ACC112 (cell line): ENCODE data around the gene MED22.
A peak's percentile ranks its signal among the peaks of the same experiment; 100 is the strongest.
"Not testable (repeated sequence)": the region's sequence is repeated elsewhere in the genome, so short reads cannot be mapped to it uniquely, and the experiment has no call there.

Experiments
- H2AFZ ChIP-seq: fragments of 200-600 bp; sonication (generic); one replicate; pipeline ENCODE4 v1.6.0; 2017; ENCODE audit warnings: antibody characterized with exemption, low read length; ENCODE audit not compliant: unreplicated experiment
- H3K27ac ChIP-seq: fragments of 200-600 bp; sonication (generic); 2 replicates; pipeline ENCODE4 v1.5.1; 2014; ENCODE audit warnings: low read depth, mild to moderate bottlenecking, antibody characterized with exemption, low read length, moderate library complexity
- H3K27me3 ChIP-seq: fragments of 200-600 bp; sonication (generic); 2 replicates; pipeline ENCODE4 v1.6.1; 2014; ENCODE audit warnings: mild to moderate bottlenecking, antibody characterized with exemption, low read length, moderate library complexity, mixed read lengths; ENCODE audit not compliant: insufficient read depth
- H3K36me3 ChIP-seq: fragments of 200-600 bp; sonication (generic); 2 replicates; pipeline ENCODE4 v1.6.1; 2016; ENCODE audit warnings: mild to moderate bottlenecking, antibody characterized with exemption, low read length, moderate library complexity, mixed read lengths; ENCODE audit not compliant: insufficient read depth
- H3K4me1 ChIP-seq: fragments of 200-600 bp; sonication (generic); one replicate; pipeline ENCODE4 v1.6.1; 2016; ENCODE audit warnings: low read length, mixed read lengths; ENCODE audit not compliant: insufficient read depth, unreplicated experiment, control insufficient read depth
- H3K4me3 ChIP-seq: fragments of 200-600 bp; sonication (generic); 2 replicates; pipeline ENCODE4 v1.5.1; 2014; ENCODE audit warnings: mild to moderate bottlenecking, low read depth, low read length
- H3K79me2 ChIP-seq: fragments of 200-600 bp; sonication (generic); one replicate; pipeline ENCODE4 v1.6.0; 2016; ENCODE audit warnings: low read length; ENCODE audit not compliant: control insufficient read depth, unreplicated experiment, insufficient read depth

The MED22 gene

DNA sequence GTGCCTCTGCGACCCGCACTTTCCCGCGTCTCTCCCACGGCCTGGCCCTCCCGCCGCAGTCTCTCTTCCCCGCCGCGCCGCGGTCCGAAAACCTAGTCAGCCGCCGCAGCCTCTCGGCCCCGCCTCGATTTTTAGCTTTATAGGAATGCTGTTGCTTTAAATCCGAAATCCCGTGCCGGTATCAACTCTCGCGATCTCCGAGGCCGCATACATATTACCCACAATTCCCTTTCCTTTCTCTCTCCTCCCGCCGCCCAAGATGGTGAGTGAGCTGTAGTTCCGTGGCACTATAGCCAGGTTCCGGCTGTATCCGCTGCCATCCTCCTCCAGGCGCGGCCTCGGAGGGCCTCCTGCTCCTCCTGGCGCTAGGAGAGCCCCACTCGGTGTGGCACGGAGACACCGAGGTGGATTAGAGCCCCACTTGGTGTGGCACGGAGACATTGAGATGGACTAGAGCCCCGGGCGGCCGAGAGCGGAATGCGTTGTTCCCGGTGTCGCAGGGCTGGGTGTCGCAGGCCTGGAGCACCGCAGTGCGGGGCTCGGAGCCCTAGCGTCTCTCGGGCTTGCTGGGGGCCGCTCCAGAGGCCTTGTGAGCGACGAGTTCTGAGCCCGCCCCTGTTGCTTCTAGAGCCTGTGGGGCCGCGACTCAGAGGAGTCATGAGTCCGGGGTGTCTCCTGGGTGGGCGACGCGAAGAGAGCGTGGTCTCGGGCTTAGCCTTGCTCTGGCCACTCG is at the start of gene MED22, which contains the start of gene RPL7A:
Gene MED22, minus strand, starts transcription at position 147 of the 733 bp plus-strand sequence. CDS start 1,469 bp downstream, outside the sequence.
Gene RPL7A, plus strand, starts transcription at position 234 of the 733 bp plus-strand sequence. Its CDS starts 26 bp downstream, at position 260.
- H3K36me3 ChIP-seq, result peaks cover 47% of the 10 kb centered on the region
- no peak within 1 kb of the TSS for H2AFZ ChIP-seq
- peak within 1 kb of the TSS; percentile 99 for H3K4me3 ChIP-seq
- H3K27me3 ChIP-seq, result no peaks in the 10 kb centered on the region
- H3K27ac ChIP-seq, result peak within 1 kb of the TSS; percentile 93
- H3K4me1 ChIP-seq, result peaks cover 35% of the 10 kb centered on the region
- peaks cover 49% of the 10 kb centered on the region for H3K79me2 ChIP-seq

DNA sequence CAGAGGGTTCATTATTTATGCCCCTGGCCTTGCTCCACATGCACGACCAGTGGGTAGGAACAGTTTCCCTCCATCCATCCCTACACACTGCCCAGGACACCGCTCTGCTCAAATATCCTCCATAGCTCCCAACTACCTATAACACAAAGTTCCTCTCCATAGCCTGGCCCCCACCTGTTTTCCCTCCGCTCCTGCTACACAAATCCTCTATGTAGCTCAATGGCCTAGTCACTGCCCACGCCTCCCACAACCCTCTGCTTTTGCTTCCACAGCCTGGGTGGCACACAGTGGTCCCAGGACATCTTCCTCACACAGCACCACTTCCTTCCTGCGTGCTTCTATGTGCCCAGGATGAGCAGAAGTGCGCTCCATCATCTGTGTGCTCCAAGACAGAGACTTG is 49.4 kb upstream of the MED22 start:
- no peaks in the 10 kb centered on the region for H3K36me3 ChIP-seq
- no peak overlapping the region for H3K4me3 ChIP-seq
- H2AFZ ChIP-seq, result no peak overlapping the region
- no peaks in the 10 kb centered on the region for H3K79me2 ChIP-seq
- no peak overlapping the region for H3K27ac ChIP-seq
- peaks cover 24% of the 10 kb centered on the region for H3K27me3 ChIP-seq
- no peaks in the 10 kb centered on the region for H3K4me1 ChIP-seq

DNA sequence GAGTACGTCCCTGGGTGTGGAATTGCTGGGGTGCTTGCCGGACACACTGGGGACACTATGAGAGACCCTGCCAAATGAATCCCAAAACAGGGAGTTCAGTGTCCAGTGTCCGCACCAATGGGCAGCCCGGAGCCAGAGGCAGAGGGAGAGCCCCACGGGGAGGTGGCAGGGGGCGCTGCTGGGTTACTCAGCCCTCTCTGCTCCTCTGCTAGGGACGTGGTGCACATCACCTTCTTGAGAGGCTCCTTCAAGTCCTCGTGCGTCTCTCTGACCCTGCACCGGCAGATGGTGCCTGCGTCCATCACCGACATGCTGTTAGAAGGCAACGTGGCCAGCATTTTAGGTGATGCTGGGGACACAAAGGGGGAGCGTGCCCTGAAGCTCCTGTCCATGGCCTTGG is 49.0 kb upstream of the MED22 start:
- H3K27ac ChIP-seq, result no peak overlapping the region
- no peak overlapping the region for H3K4me3 ChIP-seq
- no peaks in the 10 kb centered on the region for H3K36me3 ChIP-seq
- H3K4me1 ChIP-seq, result no peaks in the 10 kb centered on the region
- no peak overlapping the region for H2AFZ ChIP-seq
- peaks cover 24% of the 10 kb centered on the region for H3K27me3 ChIP-seq
- no peaks in the 10 kb centered on the region for H3K79me2 ChIP-seq

DNA sequence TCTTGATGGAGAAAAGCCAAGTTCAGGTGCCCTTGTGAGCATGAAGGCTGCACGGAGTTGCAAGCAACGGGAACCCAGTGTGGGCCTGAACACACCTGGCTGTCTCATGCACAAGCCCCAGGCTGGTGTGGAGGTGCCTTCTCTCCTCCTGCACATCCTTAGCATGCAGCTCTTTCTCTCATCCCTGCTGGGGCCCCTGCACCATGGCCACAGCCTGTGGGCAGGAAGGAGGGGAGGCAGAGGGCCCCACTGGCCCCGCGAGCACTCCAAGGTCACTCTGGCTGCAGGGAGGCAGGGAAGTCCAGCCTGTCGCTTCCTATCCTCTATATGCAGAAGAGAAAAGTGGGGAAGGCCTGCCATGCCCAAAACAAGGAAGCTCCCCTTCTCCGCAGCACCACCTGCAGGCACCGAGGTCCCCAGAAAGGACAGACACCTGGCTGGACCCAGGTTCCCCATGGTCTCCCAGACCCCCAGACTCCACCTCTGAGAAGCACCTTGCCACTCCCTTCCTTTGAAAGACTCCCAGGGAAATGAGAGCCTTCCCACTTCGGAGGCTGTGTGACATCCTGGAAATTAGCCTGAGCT is 46.8 kb upstream of the MED22 start:
- H3K27me3 ChIP-seq, result peaks cover 24% of the 10 kb centered on the region
- no peaks in the 10 kb centered on the region for H3K79me2 ChIP-seq

DNA sequence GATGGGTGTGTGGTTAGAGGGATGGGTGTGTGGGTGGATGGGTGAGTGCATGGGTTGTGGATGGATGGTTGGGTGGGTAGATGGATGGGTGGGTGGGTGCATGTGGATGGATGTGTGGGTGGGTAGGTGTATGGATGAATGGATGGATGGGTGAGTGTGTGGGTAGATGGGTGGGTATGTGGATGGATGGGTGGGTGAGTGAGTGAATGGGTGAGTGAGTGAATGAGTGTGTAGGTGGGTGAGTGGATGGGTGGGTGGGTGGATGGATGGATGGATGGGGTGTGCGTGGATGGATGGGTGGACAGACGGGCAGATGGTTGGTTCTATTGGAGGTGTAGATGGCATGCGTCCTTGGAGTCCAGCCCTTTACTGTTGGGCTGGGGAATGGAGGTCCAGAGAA is 45.5 kb upstream of the MED22 start:
- no peak overlapping the region for H3K27ac ChIP-seq
- H3K4me1 ChIP-seq, result no peaks in the 10 kb centered on the region
- peaks cover 24% of the 10 kb centered on the region for H3K27me3 ChIP-seq
- no peaks in the 10 kb centered on the region for H3K36me3 ChIP-seq
- H2AFZ ChIP-seq, result no peak overlapping the region
- no peaks in the 10 kb centered on the region for H3K79me2 ChIP-seq
- no peak overlapping the region for H3K4me3 ChIP-seq

More for the DNA sequence above, 46.8 kb upstream of the MED22 start:
- no peak overlapping the region for H3K27ac ChIP-seq
- H3K36me3 ChIP-seq, result no peaks in the 10 kb centered on the region
- H3K4me1 ChIP-seq, result no peaks in the 10 kb centered on the region
- no peak overlapping the region for H2AFZ ChIP-seq
- no peak overlapping the region for H3K4me3 ChIP-seq

DNA sequence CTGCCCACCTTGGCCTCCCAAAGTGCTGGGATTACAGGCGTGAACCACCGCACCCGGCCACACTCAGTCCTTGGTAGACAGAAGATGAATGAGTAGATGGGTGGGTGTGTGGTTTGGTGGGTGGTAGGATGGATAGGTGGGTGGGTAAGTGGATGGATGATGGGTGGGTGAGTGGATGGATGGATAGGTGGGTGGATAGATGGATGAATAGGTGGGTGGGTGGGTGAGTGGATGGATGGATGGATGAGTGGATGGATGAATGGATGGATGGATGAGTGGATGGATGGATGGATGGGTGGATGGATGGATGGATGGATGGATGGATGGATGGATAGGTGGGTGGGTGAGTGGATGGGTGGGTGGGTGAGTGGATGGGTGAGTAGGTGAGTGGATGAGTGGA is 44.4 kb upstream of the MED22 start:
- H3K27me3 ChIP-seq, result peaks cover 24% of the 10 kb centered on the region
- not testable (repeated sequence) for H3K79me2 ChIP-seq, H3K27ac ChIP-seq, H3K36me3 ChIP-seq, H3K4me1 ChIP-seq, H2AFZ ChIP-seq, H3K4me3 ChIP-seq

DNA sequence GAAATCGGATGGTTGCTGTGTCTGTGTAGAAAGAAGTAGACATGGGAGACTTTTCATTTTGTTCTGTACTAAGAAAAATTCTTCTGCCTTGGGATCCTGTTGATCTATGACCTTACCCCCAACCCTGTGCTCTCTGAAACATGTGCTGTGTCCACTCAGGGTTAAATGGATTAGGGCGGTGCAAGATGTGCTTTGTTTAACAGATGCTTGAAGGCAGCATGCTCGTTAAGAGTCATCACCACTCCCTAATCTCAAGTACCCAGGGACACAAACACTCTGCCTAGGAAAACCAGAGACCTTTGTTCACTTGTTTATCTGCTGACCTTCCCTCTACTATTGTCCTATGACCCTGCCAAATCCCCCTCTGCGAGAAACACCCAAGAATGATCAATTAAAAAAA is 43.5 kb upstream of the MED22 start:
- not testable (repeated sequence) for H3K79me2 ChIP-seq, H3K36me3 ChIP-seq, H3K27ac ChIP-seq, H3K4me3 ChIP-seq, H2AFZ ChIP-seq, H3K4me1 ChIP-seq
- peaks cover 24% of the 10 kb centered on the region for H3K27me3 ChIP-seq

DNA sequence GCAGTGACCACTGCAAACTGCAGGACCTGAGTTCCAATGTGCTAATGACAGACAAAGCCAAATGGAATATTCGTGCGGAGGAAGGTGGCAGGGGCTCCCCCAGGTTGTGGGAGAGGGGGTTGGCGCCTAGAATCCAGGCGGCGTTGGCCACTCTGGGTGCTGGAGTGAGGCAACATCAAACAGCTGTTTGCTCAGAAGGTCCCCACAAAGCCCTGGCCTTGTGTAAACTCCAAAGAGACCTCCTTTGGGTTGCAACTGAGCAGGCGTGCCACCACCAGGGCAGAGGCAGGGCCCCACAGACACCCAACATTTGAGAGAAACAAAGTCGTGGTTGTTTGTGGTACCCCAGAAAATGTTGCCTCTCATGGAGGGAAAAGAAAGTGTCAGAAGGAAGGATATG is 42.8 kb upstream of the MED22 start:
- Histone ChIP-seq H3K4me1 (no peaks in the 10 kb centered on the region), H3K27me3 (peaks cover 21% of the 10 kb centered on the region), H3K36me3 (no peaks in the 10 kb centered on the region), H2AFZ (no peak overlapping the region), H3K27ac (no peak overlapping the region), H3K4me3 (no peak overlapping the region), H3K79me2 (no peaks in the 10 kb centered on the region)

DNA sequence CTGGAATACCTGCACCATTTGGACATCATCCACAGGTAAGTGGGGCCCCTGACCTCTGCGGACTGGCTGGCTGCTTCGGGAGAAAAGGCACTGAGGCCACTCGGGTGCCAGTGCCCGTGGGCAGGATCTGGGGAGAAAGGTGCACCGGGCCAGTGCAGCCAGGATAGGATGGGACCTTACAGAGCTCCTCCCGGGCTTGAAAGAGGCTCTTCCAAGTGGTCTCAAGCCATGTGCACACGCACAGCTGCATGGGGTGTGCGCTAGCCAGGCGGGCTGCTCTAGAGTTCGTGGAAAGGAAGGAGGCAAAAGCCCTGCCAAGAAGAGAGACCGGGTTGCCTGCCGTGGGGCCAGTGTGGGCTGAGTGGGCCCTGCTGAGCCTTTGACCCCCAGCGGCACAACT is 41.6 kb upstream of the MED22 start:
- H3K36me3 ChIP-seq, result no peaks in the 10 kb centered on the region
- H3K4me1 ChIP-seq, result no peaks in the 10 kb centered on the region
- no peaks in the 10 kb centered on the region for H3K79me2 ChIP-seq

DNA sequence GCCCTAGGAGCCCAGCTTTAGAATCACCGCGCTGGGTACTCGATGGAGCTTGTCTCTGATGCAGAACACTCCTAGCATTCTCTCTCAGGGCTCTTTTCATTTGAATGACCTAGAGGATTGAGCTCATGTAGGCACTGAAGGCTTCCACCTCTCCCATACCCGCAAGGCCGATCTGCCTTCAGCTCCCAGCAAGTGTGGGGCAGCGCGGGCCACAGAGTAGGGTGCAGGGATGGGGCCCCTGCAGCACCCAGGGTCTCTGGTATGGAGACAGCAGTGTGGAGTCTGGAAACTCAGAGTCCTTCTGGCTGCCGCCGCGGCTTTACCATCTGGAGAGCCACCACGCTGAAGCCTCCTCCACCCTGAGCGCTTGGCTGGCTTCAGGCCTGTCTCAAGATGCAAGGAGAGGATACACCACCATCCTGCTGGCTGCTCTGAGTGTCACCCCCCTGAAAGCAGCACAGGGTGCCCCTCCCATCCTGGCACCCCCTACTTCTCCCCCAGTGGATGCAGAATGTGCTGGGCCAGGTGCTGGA is 41.2 kb upstream of the MED22 start:
- Histone ChIP-seq H3K27me3 (peaks cover 5% of the 10 kb centered on the region), H3K79me2 (no peaks in the 10 kb centered on the region), H2AFZ (no peak overlapping the region), H3K36me3 (no peaks in the 10 kb centered on the region), H3K27ac (no peak overlapping the region), H3K4me3 (no peak overlapping the region), H3K4me1 (no peaks in the 10 kb centered on the region)

More for the DNA sequence above, 41.6 kb upstream of the MED22 start:
- Histone ChIP-seq H3K27ac (no peak overlapping the region), H2AFZ (no peak overlapping the region), H3K27me3 (peaks cover 10% of the 10 kb centered on the region), H3K4me3 (no peak overlapping the region)

DNA sequence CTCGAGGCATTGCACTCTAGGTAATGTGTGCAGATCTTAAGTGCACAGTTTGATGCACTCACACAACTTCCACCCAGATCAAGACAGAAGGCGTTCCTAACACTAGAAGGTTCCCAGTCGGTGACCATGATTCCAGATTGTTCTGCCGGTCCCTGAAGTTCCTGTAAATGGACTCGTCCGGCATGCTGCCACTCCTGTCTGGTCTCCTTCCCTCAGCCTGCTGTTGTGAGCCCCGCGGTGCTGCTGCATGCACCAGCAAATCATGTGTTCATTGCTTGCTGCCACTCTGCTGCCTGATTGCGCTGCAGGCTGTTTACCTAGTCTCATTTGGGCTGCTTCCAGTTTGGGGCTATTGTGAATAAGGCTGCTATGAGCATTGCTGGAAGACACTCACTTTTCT is 39.7 kb upstream of the MED22 start:
- no peak overlapping the region for H3K27ac ChIP-seq
- H3K27me3 ChIP-seq, result no peaks in the 10 kb centered on the region
- no peak overlapping the region for H2AFZ ChIP-seq
- H3K36me3 ChIP-seq, result no peaks in the 10 kb centered on the region
- H3K79me2 ChIP-seq, result no peaks in the 10 kb centered on the region
- H3K4me1 ChIP-seq, result no peaks in the 10 kb centered on the region
- H3K4me3 ChIP-seq, result no peak overlapping the region
